HEK293 (cell line): ENCODE data around the gene GAS2L2.

ENCODE experiments used
- BCL11B ChIP-seq: fragments of 450-650 bp; formaldehyde crosslinking; IDR thresholded peaks from 2 replicates; pipeline ENCODE4 v1.5.1; 2016; ENCODE audit warnings: low read depth, missing biosample characterization, missing genetic modification characterization
- GLIS2 ChIP-seq: fragments of 450-650 bp; formaldehyde crosslinking; IDR thresholded peaks from 2 replicates; pipeline ENCODE4 v1.5.1; 2016; ENCODE audit warnings: missing biosample characterization, missing genetic modification characterization
- HOXC10 ChIP-seq: sonication (generic); formaldehyde crosslinking; IDR thresholded peaks from 2 replicates; pipeline ENCODE4 v1.8.1; 2023; ENCODE audit warnings: mild to moderate bottlenecking, missing genetic modification reagents
- KLF9 ChIP-seq: fragments of 450-650 bp; formaldehyde crosslinking; IDR thresholded peaks from 2 replicates; pipeline ENCODE4 v1.5.1; 2016; ENCODE audit warnings: missing biosample characterization, missing genetic modification characterization, low read depth
- OSR2 ChIP-seq: fragments of 450-650 bp; formaldehyde crosslinking; IDR thresholded peaks from 2 replicates; pipeline ENCODE4 v1.5.1; 2016; ENCODE audit warnings: missing biosample characterization, missing genetic modification characterization
- ZBTB1 ChIP-seq: fragments of 450-650 bp; formaldehyde crosslinking; IDR thresholded peaks from 2 replicates; pipeline ENCODE4 v1.5.1; 2016; ENCODE audit warnings: missing biosample characterization, missing genetic modification characterization
- ZBTB10 ChIP-seq: fragments of 450-650 bp; formaldehyde crosslinking; IDR thresholded peaks from 2 replicates; pipeline ENCODE4 v1.5.1; 2016; ENCODE audit warnings: missing biosample characterization, missing genetic modification characterization
- ZBTB21 ChIP-seq: fragments of 450-650 bp; formaldehyde crosslinking; IDR thresholded peaks from 2 replicates; pipeline ENCODE4 v1.5.1; 2017; ENCODE audit warnings: missing biosample characterization, missing genetic modification characterization
- ZBTB49 ChIP-seq: fragments of 450-650 bp; formaldehyde crosslinking; IDR thresholded peaks from 2 replicates; pipeline ENCODE4 v1.5.1; 2016; ENCODE audit warnings: missing biosample characterization, missing genetic modification characterization, low read depth
- ZEB2 ChIP-seq: fragments of 450-650 bp; formaldehyde crosslinking; IDR thresholded peaks from 2 replicates; pipeline ENCODE4 v1.5.1; 2016; ENCODE audit warnings: missing biosample characterization, missing genetic modification characterization
- ZFHX2 ChIP-seq: fragments of 450-650 bp; formaldehyde crosslinking; conservative IDR thresholded peaks from 2 replicates; pipeline ENCODE4 v1.5.1; 2016; ENCODE audit warnings: missing biosample characterization, missing genetic modification characterization
- ZFP37 ChIP-seq: fragments of 450-650 bp; formaldehyde crosslinking; IDR thresholded peaks from 2 replicates; pipeline ENCODE4 v1.5.1; 2016; ENCODE audit warnings: missing biosample characterization, missing genetic modification characterization
- ZNF133 ChIP-seq: fragments of 450-650 bp; formaldehyde crosslinking; IDR thresholded peaks from 2 replicates; pipeline ENCODE4 v1.5.1; 2016; ENCODE audit warnings: missing biosample characterization, missing genetic modification characterization
- ZNF211 ChIP-seq: fragments of 450-650 bp; formaldehyde crosslinking; IDR thresholded peaks from 2 replicates; pipeline ENCODE4 v1.5.1; 2016; ENCODE audit warnings: low read depth, missing biosample characterization, missing genetic modification characterization
- ZNF23 ChIP-seq: fragments of 450-650 bp; formaldehyde crosslinking; IDR thresholded peaks from 2 replicates; pipeline ENCODE4 v1.5.1; 2016; ENCODE audit warnings: missing biosample characterization, missing genetic modification characterization, borderline replicate concordance
- ZNF266 ChIP-seq: fragments of 450-650 bp; formaldehyde crosslinking; IDR thresholded peaks from 2 replicates; pipeline ENCODE4 v1.5.1; 2016; ENCODE audit warnings: missing biosample characterization, missing genetic modification characterization, low read depth
- ZNF274 ChIP-seq, 2 experiments: fragments of 200-500 bp in 1 of 2; fragments of 450-650 bp in 1 of 2; sonication (Bioruptor generic) in 1 of 2; formaldehyde crosslinking in 1 of 2; IDR thresholded peaks; 2 replicates each; pipeline versions ENCODE4 v1.5.1 to v1.6.1; 2014 to 2016; ENCODE audit warnings: borderline replicate concordance in 1 of 2, inconsistent platforms in 1 of 2, low read length in 1 of 2, missing biosample characterization in 1 of 2, missing genetic modification characterization in 1 of 2
- ZNF292 ChIP-seq: fragments of 450-650 bp; formaldehyde crosslinking; IDR thresholded peaks from 2 replicates; pipeline ENCODE4 v1.5.1; 2016; ENCODE audit warnings: low read depth, missing biosample characterization, missing genetic modification characterization, borderline replicate concordance
- ZNF341 ChIP-seq: fragments of 450-650 bp; formaldehyde crosslinking; IDR thresholded peaks from 2 replicates; pipeline ENCODE4; 2016; ENCODE audit warnings: low read depth, missing biosample characterization, missing genetic modification characterization
- ZNF416 ChIP-seq: fragments of 450-650 bp; formaldehyde crosslinking; IDR thresholded peaks from 2 replicates; pipeline ENCODE4 v1.5.1; 2016; ENCODE audit warnings: missing biosample characterization, missing genetic modification characterization
- ZNF521 ChIP-seq: fragments of 450-650 bp; formaldehyde crosslinking; IDR thresholded peaks from 2 replicates; pipeline ENCODE4 v1.5.1; 2017; ENCODE audit warnings: missing biosample characterization, mild to moderate bottlenecking, missing genetic modification characterization
- ZNF530 ChIP-seq: fragments of 450-650 bp; formaldehyde crosslinking; IDR thresholded peaks from 2 replicates; pipeline ENCODE4 v1.5.1; 2016; ENCODE audit warnings: low read depth, missing biosample characterization, missing genetic modification characterization
- ZNF654 ChIP-seq: fragments of 450-650 bp; formaldehyde crosslinking; IDR thresholded peaks from 2 replicates; pipeline ENCODE4 v1.5.1; 2016; ENCODE audit warnings: low read depth, missing biosample characterization, missing genetic modification characterization
- ZNF692 ChIP-seq: fragments of 450-650 bp; formaldehyde crosslinking; IDR thresholded peaks from 2 replicates; pipeline ENCODE4 v1.5.1; 2016; ENCODE audit warnings: missing biosample characterization, missing genetic modification characterization
- ZNF791 ChIP-seq: fragments of 450-650 bp; formaldehyde crosslinking; IDR thresholded peaks from 2 replicates; pipeline ENCODE4 v1.5.1; 2016; ENCODE audit warnings: missing biosample characterization, missing genetic modification characterization
- ZNF830 ChIP-seq: fragments of 450-650 bp; IDR thresholded peaks from 2 replicates; pipeline ENCODE4 v1.5.0; 2018; ENCODE audit warnings: missing biosample characterization, missing genetic modification characterization, low read depth, mild to moderate bottlenecking, moderate library complexity
- ZSCAN5A ChIP-seq: fragments of 450-650 bp; formaldehyde crosslinking; IDR thresholded peaks from 2 replicates; pipeline ENCODE4 v1.5.1; 2016; ENCODE audit warnings: missing biosample characterization, missing genetic modification characterization
- TF ChIP-seq, protein P1 (sequence below): IDR thresholded peaks from 2 replicates; pipeline ENCODE4 v1.6.1; 2011; ENCODE audit warnings: mild to moderate bottlenecking, low read depth, low read length, borderline replicate concordance
- TF ChIP-seq, protein P2 (sequence below): fragments of 450-650 bp; formaldehyde crosslinking; IDR thresholded peaks from 2 replicates; pipeline ENCODE4 v1.5.1; 2016; ENCODE audit warnings: missing biosample characterization, missing genetic modification characterization

Gene GAS2L2

GRCh38 chr17:35726127-35726952 lies 26.7 kb downstream of the GAS2L2 start (continued):
- TF ChIP-seq ZBTB1 = no peak
- no peak for TF ChIP-seq ZNF341 (tag by site-specific recombination)
- TF ChIP-seq ZNF692 (tag by site-specific recombination) = 0 out of 2 replicates have a peak, but pooled peaks have one; percentile 49
- no peak for TF ChIP-seq ZSCAN5A (tag by site-specific recombination)
- TF ChIP-seq ZNF274 (IDR thresholded peaks at IDR 0.05; ENCODE audit: low read length) = no peak
- TF ChIP-seq ZNF274 (tag by site-specific recombination; IDR thresholded peaks at IDR 0.05; ENCODE audit: borderline replicate concordance) = no peak
- TF ChIP-seq ZNF530 (tag by site-specific recombination) = no peak
- no peak for TF ChIP-seq ZNF23
- TF ChIP-seq, protein P1, sequence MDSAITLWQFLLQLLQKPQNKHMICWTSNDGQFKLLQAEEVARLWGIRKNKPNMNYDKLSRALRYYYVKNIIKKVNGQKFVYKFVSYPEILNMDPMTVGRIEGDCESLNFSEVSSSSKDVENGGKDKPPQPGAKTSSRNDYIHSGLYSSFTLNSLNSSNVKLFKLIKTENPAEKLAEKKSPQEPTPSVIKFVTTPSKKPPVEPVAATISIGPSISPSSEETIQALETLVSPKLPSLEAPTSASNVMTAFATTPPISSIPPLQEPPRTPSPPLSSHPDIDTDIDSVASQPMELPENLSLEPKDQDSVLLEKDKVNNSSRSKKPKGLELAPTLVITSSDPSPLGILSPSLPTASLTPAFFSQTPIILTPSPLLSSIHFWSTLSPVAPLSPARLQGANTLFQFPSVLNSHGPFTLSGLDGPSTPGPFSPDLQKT = no peak
- TF ChIP-seq, protein P2, sequence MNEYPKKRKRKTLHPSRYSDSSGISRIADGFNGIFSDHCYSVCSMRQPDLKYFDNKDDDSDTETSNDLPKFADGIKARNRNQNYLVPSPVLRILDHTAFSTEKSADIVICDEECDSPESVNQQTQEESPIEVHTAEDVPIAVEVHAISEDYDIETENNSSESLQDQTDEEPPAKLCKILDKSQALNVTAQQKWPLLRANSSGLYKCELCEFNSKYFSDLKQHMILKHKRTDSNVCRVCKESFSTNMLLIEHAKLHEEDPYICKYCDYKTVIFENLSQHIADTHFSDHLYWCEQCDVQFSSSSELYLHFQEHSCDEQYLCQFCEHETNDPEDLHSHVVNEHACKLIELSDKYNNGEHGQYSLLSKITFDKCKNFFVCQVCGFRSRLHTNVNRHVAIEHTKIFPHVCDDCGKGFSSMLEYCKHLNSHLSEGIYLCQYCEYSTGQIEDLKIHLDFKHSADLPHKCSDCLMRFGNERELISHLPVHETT = no peak
- no peak for TF ChIP-seq ZBTB21 (tag by site-specific recombination)
- peak; percentile 95 for TF ChIP-seq OSR2 (tag by site-specific recombination)
- TF ChIP-seq ZNF830 (tag by site-specific recombination) = no peak
- no peak for TF ChIP-seq ZNF416 (tag by site-specific recombination)
- TF ChIP-seq ZNF521 = no peak
- TF ChIP-seq KLF9 (tag by site-specific recombination) = no peak
- TF ChIP-seq ZNF211 (tag by site-specific recombination) = no peak
- TF ChIP-seq ZNF791 (tag by site-specific recombination) = no peak
- TF ChIP-seq ZNF266 (tag by site-specific recombination) = no peak
- TF ChIP-seq ZBTB49 (tag by site-specific recombination) = no peak
- no peak for TF ChIP-seq BCL11B
- no peak for TF ChIP-seq ZBTB10
- TF ChIP-seq HOXC10 = no peak
- no peak for TF ChIP-seq ZNF292 (tag by site-specific recombination)
- TF ChIP-seq ZEB2 = peak; percentile 64
- TF ChIP-seq GLIS2 = 0 out of 2 replicates have a peak, but pooled peaks have one; percentile 10
- no peak for TF ChIP-seq ZNF133 (tag by site-specific recombination)
- TF ChIP-seq ZFP37 (tag by site-specific recombination) = no peak
- TF ChIP-seq ZNF654 = no peak
- TF ChIP-seq ZFHX2 = no peak
